Aorta (tissue), 5 donors: ENCODE data around the gene VAMP1. TPM values are rescaled to one million over a fixed set of nuclear protein-coding genes. Genes with fewer than 3 reads are reported as not detected.
"Not testable (repeated sequence)": the region's sequence is repeated elsewhere in the genome, so short reads cannot be mapped to it uniquely, and the experiment has no call there.

Experiments
- ATAC-seq: fragments of 200-7000 bp; cut with Tn5 transposase; one replicate; pipeline ENCODE4 v1.9.1; 2022; ENCODE audit warnings: moderate library complexity; ENCODE audit not compliant: low FRiP score
- DNase-seq, 2 donors: peaks; one replicate each; pipeline ENCODE4 v3.0.0-alpha.2; 2020
- H3K27ac ChIP-seq, 2 donors: one replicate each; pipeline ENCODE4 v1.5.1; 2013; ENCODE audit warnings: low read length in 2 of 2, mild to moderate bottlenecking in 2 of 2, moderate library complexity in 2 of 2, control low read depth in 1 of 2, inconsistent platforms in 1 of 2, low read depth in 1 of 2
- H3K27me3 ChIP-seq, 2 donors: one replicate each; pipeline ENCODE4 v1.6.1; 2013; ENCODE audit warnings: control low read depth in 1 of 2, low read length in 1 of 2, mild to moderate bottlenecking in 1 of 2, moderate library complexity in 1 of 2; ENCODE audit not compliant: insufficient read depth in 2 of 2, control insufficient read depth in 1 of 2
- H3K36me3 ChIP-seq, 2 donors: one replicate each; pipeline ENCODE4 v1.6.1; 2013; ENCODE audit warnings: control low read depth in 1 of 2, low read length in 1 of 2, mild to moderate bottlenecking in 1 of 2; ENCODE audit not compliant: insufficient read depth in 2 of 2, control insufficient read depth in 1 of 2
- H3K4me1 ChIP-seq, 2 donors: one replicate each; pipeline ENCODE4 v1.6.1; 2013; ENCODE audit warnings: low read length in 2 of 2, control low read depth in 1 of 2, mild to moderate bottlenecking in 1 of 2, moderate library complexity in 1 of 2; ENCODE audit not compliant: insufficient read depth in 2 of 2, control insufficient read depth in 1 of 2
- H3K4me3 ChIP-seq, 2 donors: one replicate each; pipeline ENCODE4 v1.5.1; 2013; ENCODE audit warnings: low read length in 2 of 2, control low read depth in 1 of 2, mild to moderate bottlenecking in 1 of 2
- H3K9me3 ChIP-seq: one replicate; pipeline ENCODE4 v1.6.1; 2013; ENCODE audit warnings: mild to moderate bottlenecking, low read length; ENCODE audit not compliant: control insufficient read depth
- WGBS, 2 donors: extraction: QIAGEN DNeasy Blood & Tissue Kit; methylation state at CpG; one replicate each; pipeline ENCODE4 v1.1.7; 2013; 5-methylcytosine and 5-hydroxymethylcytosine counted together
- intact Hi-C, 2 donors: fragments of 100-400 bp; cut with DNase I; formaldehyde crosslinking; loops; one replicate each; pipeline versions ENCODE4 v1.14.2 to v1.15.0; 2022
- polyA plus RNA-seq, 2 donors: library from polyadenylated mRNA; stranded (reverse); fragments of 200-250 nt; gene quantifications; one replicate each; pipeline ENCODE4 v1.2.3, GENCODE V29; 2013
- total RNA-seq, 2 donors: library from RNA; stranded (reverse); fragmentation: NEBNext Ultra II Directional; extraction: Animal tissue kit (Norgen Biotek cat#: 25700); gene quantifications; one replicate each; pipeline ENCODE4 v1.2.1, GENCODE V29; 2021
- donor health status: healthy with polysubstance abuse.
- donor health status: Bipolar disorder and iron deficiency.
- donor health status: DM: no; HTN: no; CAD: no.
- donor health status: DM: no; HTN: no; CAD: no.
- donor health status: DM: yes; HTN: yes; CAD: no.

VAMP1 gene
- total and polyA plus RNA-seq, 4 donors, result 9.7 to 44.0 (median 19.3) TPM

DNA sequence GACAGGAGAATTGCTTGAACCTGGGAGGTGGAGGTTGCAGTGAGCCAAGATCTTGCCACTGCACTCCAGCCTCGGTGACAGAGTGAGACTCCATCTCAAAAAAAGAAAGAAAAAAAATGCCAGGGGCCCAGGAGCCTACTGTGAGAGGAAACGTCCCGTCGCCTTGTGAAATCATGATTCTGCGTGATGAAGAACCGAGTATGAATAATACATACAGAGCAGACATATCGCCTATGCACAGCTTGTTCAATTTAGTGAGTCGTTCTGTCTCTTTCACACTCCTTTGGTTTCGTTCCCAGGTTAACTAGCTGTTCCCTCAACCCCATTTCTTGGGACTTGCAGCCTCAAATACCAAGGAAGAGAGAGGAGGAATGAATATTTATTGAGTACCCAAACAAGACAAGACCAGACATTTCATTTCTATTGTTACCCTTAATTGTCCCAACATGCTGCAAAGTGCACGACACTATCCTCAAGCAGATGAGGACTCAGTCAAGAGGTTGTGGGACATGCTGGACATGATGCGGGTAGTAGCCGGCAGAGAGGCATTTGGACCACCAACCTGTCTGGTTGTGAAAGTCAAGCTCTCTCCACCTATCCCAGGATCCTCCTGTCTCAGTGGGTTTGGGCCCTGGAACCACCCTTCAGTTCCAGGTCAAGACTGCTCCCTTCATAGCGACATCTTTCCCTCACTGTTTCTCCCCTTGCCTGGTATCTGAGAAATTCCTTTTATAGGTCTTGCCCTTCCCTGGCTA is 34.3 kb downstream of the VAMP1 start:
- intact Hi-C loops, result no loop called here
- Histone ChIP-seq H3K27ac (no peak overlapping the region), H3K4me1 (no peaks in the 10 kb centered on the region), H3K27me3 (no peaks in the 10 kb centered on the region), H3K9me3 (no peaks in the 10 kb centered on the region), H3K4me3 (no peak overlapping the region), H3K36me3 (no peaks in the 10 kb centered on the region)
- 82 to 90% methylated on average over 13 of the region's 13 CpGs for WGBS, 2 donors
- ATAC-seq (no peak), DNase-seq (no peak)

DNA sequence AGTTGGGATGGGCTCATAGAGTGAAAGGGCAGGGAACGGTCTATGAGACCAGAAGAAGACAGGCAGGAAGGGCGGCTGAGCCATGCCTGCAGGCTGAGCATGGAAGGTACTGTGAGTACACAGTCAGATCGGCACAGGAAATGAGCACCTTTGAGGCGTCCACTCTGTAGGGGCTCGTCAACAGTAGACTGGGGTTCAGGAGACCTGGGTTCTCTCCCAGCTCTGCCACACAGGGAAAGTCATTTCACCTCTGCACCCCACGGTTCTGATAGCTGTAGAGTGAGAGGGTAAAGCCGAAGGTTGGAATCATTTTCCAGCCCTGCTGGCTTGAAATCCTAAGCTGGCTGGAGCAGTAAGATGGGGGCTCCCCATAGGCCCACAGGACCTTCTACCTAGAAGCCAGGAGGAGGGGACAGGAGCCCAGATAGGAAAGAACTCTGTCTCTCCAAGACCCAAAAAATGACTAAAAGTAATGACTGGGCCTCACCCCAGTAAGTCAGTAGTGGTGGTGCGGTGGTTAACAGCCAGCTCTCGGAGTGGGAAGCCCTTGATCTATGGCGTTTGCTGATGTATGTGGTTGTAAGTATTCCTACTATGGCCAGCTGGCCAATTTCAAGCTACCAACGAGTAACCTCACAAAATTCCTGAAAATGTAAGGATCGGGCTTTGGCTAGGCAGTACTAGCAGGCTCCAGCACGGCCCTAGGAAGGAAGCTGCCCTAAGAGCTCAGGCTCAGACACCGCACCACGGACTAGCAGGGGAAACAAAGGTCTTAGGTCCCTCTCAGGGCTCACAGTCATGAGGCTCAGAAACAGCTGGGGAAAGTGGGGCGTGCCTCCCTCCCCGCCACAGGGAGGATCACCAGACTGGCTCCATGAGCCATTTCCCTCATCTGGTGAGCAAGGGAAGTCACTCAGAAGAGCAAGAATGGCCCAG is 36.0 kb downstream of the VAMP1 start:
- Histone ChIP-seq H3K36me3 (no peaks in the 10 kb centered on the region), H3K4me3 (no peak overlapping the region), H3K9me3 (no peaks in the 10 kb centered on the region), H3K4me1 (peaks cover 0 to 4% of the 10 kb centered on the region in 2 donors), H3K27me3 (no peaks in the 10 kb centered on the region), H3K27ac (no peak overlapping the region)
- WGBS, 2 donors, result 85 to 86% methylated on average over 17 of the region's 17 CpGs
- intact Hi-C loops, result no loop called here
- DNase-seq (peak in 1 of 2 donors; percentile 40), ATAC-seq (no peak)

DNA sequence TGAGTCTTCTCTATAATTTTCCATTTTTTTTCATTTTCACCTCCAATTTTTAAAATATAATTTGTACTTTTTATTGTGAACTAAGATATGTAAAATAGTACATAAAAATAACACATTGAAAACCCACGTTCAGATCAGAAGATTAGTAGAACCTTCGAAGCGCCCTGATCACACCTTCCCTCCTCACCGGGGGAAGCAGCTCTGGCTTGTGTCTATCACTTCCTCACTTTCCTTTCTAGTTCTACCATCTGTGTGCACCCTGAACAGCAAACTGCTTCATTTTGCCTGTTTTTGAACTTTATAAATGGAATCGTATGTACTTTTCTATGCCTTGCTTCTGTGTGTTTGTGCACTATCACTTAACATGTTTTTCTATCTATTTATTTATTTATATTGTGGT is 37.5 kb downstream of the VAMP1 start:
- Histone ChIP-seq H3K9me3 (no peaks in the 10 kb centered on the region), H3K27me3 (no peaks in the 10 kb centered on the region), H3K36me3 (no peaks in the 10 kb centered on the region), H3K4me3 (no peak overlapping the region), H3K4me1 (peaks cover 0 to 4% of the 10 kb centered on the region in 2 donors), H3K27ac (no peak overlapping the region)
- ATAC-seq, result no peak
- intact Hi-C loops, result no loop called here
- DNase-seq, result no peak
- 92% methylated on average over 5 of the region's 5 CpGs for WGBS, 2 donors

DNA sequence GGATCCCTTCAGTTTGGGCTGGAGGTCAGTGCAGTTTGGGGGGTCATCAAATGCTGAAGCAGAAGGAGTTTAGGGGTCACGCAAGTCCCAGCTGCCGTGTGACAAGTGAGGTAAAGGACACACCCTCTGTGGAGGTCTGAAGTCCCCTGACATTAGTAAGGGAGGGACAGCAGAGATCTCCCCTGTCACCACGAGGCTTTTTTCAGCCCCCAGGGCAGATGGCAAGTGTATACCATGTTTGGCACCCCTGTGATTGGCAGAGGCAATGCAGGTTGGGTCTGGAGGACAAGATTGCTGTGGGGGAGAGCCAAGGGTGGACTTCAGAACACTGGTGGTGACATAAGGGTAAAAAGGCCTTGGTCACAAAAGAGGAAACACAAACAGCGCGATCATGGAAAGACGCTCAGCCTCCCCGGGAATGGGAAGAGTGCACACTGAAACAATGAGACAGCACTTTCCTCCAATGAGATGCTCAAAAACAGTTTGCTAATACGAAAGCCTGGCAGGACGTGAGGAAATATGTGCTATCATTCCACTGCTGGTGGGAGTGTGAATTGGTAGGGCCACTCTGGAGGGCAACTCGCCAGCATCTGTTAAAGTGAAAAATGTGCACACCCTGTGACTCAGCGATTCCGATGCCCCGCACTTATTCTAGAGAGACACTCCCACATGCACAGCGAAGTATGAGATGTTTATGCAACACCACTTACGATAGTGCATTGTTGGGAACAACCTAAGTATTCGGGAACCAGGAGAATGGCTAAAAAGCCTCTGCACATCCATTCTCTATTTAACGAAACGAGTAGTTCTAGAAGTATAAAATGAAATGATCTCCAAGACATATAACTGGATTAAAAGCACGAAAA is 40.1 kb downstream of the VAMP1 start:
- no peaks in the 10 kb centered on the region for H3K9me3 ChIP-seq
- peak; percentile 90 for ATAC-seq
- WGBS, 2 donors, result 11 to 12% methylated on average over 19 of the region's 19 CpGs

DNA sequence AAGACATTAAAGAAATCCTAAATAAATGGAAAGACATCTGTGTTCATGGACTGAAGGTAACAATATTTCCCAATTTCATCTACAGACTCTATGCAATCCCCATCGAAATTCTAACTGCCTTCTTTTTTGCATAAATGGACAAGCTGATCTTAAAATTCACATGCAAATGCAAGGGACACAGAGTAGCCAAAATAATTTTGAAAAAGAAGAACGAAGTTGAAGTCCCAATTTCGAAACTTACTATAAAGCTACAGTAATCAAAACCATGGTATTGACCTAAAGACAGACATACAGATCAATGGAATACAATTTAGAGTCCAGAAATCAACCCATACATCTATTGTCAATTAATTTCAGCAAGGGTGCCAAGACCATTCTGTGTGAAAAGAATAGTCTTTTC is 42.2 kb downstream of the VAMP1 start:
- Histone ChIP-seq H3K36me3 (no peaks in the 10 kb centered on the region), H3K4me1 (peaks cover 0 to 4% of the 10 kb centered on the region in 2 donors), H3K9me3 (no peaks in the 10 kb centered on the region), H3K4me3 (no peak overlapping the region), H3K27ac (no peak overlapping the region), H3K27me3 (no peaks in the 10 kb centered on the region)
- ATAC-seq (no peak), DNase-seq (no peak)
- intact Hi-C loops, result loop anchor here in 1 of 2 donors (5.0 kb wide), 1 partner anchor 109 kb away; no protein-coding TSS in a partner anchor
- 85 to 90% methylated on average over 3 of the region's 3 CpGs for WGBS, 2 donors

More for the DNA sequence above, 40.1 kb downstream of the VAMP1 start:
- Histone ChIP-seq H3K27me3 (no peaks in the 10 kb centered on the region), H3K4me3 (peak overlapping the region in 1 of 2 donors; percentile 31), H3K27ac (peak overlapping the region; percentile 8 to 98), H3K4me1 (peaks cover 0 to 4% of the 10 kb centered on the region in 2 donors), H3K36me3 (no peaks in the 10 kb centered on the region)
- DNase-seq, result peak; percentile 93 to 95
- intact Hi-C loops, result no loop called here

DNA sequence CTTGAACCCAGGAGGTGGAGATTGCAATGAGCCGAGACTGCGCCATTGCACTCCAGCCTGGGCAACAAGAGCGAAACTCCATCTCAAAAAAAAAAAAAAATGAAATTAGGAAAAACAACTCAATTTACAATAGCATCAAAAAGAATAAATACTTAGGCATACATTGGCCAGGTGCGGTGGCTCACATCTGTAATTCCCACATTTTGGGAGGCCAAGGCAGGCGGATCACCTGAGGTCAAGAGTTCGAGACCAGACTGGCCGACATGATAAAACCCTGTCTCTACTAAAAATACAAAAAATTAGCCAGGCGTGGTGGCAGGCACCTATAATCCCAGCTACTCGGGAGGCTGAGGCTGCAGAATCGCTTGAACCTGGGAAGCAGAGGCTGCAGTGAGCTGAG is 42.7 kb downstream of the VAMP1 start:
- not testable (repeated sequence) for H3K4me1 ChIP-seq, H3K4me3 ChIP-seq, H3K9me3 ChIP-seq, H3K27me3 ChIP-seq, H3K36me3 ChIP-seq, H3K27ac ChIP-seq, ATAC-seq
- peak in 1 of 2 donors; percentile 12 for DNase-seq
- 96 to 97% methylated on average over 10 of the region's 10 CpGs for WGBS, 2 donors
- intact Hi-C loops, result loop anchor here in 1 of 2 donors (5.0 kb wide), 1 partner anchor 110 kb away; no protein-coding TSS in a partner anchor

DNA sequence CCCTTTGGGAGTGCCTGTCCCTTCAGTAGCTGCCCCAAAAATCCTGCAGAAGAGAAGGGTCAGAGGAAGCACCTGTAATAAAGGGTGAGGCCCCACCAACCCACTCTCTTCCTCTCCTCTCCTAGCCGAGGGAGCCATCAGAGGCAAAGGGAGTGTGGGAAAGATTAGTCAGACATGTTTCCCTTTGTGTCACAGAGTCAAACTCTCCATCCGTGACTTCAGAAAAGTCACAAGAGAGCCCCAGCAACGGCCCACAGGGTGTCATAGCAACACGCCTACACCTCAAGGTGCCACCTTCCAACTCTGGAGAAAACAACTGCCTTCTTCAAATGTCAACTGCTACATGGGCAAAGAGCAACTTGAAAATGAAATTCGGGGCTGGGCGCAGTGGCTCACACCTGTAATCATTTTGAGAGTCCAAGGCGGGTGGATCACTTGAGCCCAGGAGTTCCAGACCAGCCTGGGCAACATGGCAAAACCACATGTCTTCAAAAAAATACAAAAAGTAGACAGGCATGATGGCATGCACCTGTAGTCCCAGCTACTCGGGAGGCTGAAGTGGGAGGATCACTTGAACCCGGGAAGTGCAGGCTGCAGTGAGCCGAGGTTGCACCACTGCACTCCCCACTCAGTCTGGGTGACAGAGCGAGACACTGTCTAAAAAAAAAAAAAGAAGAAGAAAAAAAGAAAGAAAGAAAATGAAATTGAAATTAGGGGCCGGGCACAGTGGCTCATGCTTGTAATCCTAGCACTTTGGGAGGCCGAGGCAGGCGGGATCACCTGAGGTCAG is 43.4 kb downstream of the VAMP1 start:
- H3K27me3 ChIP-seq, result no peaks in the 10 kb centered on the region
- peaks cover 0 to 4% of the 10 kb centered on the region in 2 donors for H3K4me1 ChIP-seq
- H3K4me3 ChIP-seq, result no peak overlapping the region
- intact Hi-C loops, result loop anchor here in 1 of 2 donors (5.0 kb wide), 1 partner anchor 110 kb away; no protein-coding TSS in a partner anchor
- H3K9me3 ChIP-seq, result no peaks in the 10 kb centered on the region
- DNase-seq (peak in 1 of 2 donors; percentile 51), ATAC-seq (no peak)
- no peak overlapping the region for H3K27ac ChIP-seq
- WGBS, 2 donors, result 81 to 83% methylated on average over 14 of the region's 14 CpGs
- H3K36me3 ChIP-seq, result no peaks in the 10 kb centered on the region
